Caco-2 (cell line): ENCODE measurements around the gene ILDR2. TPM values are rescaled to one million over a fixed set of nuclear protein-coding genes. Genes with fewer than 3 reads are reported as not detected.

Experiments used
- BruUV-seq: library from RNA; stranded (reverse); fragments of 400-500 nt; replicated peaks from 2 replicates; lab custom pipeline; 2021; lab: Mats Ljungman, UMichigan
- CTCF ChIA-PET: fragments of 300-600 bp; sonication (Branson Sonifier 250); formaldehyde crosslinking; loops from one replicate; lab custom pipeline; 2022; ENCODE audit warnings: antibody characterized with exemption; lab: Charles Lee
- POLR2A ChIA-PET: fragments of 300-600 bp; sonication (Branson Sonifier 250); formaldehyde crosslinking; loops from one replicate; lab custom pipeline; 2022; ENCODE audit warnings: antibody characterized with exemption; lab: Charles Lee
- DNase-seq, 2 experiments: peaks; one replicate each; pipeline versions ENCODE4 v3.0.0 to v3.0.0-alpha.2; 2020 to 2022
- H3K27me3 ChIP-seq: replicated peaks from 2 replicates; pipeline ENCODE4 v1.6.0; 2011; ENCODE audit warnings: low read length; ENCODE audit not compliant: control insufficient read depth, insufficient read depth
- H3K36me3 ChIP-seq: 2 replicates; pipeline ENCODE4 v1.5.1; 2011; ENCODE audit warnings: low read length; ENCODE audit not compliant: control insufficient read depth, insufficient read depth
- H3K4me1 ChIP-seq: fragments of 250-450 bp; sonication (Bioruptor Pico); 2 replicates; pipeline ENCODE4 v1.5.1; 2020; ENCODE audit warnings: mild to moderate bottlenecking
- H3K4me3 ChIP-seq: 2 replicates; pipeline ENCODE4 v1.5.1; 2011; ENCODE audit warnings: low read depth, mild to moderate bottlenecking, control low read depth, low read length
- H3K9me3 ChIP-seq: fragments of 250-450 bp; sonication (Bioruptor Pico); 2 replicates; pipeline ENCODE4 v1.5.1; 2020; ENCODE audit warnings: mild to moderate bottlenecking, moderate library complexity
- H3K27ac Mint-ChIP-seq: one replicate; pipeline ENCODE4 v1.8.0; 2022; ENCODE audit warnings: mixed read lengths; ENCODE audit not compliant: unreplicated experiment
- H3K27me3 Mint-ChIP-seq: one replicate; pipeline ENCODE4 v1.8.0; 2022; ENCODE audit warnings: mixed read lengths; ENCODE audit not compliant: insufficient read depth, unreplicated experiment
- H3K36me3 Mint-ChIP-seq: one replicate; pipeline ENCODE4 v1.8.0; 2022; ENCODE audit warnings: mild to moderate bottlenecking, mixed read lengths; ENCODE audit not compliant: insufficient read depth, unreplicated experiment
- H3K4me1 Mint-ChIP-seq: one replicate; pipeline ENCODE4 v1.8.0; 2022; ENCODE audit warnings: low read depth, mixed read lengths; ENCODE audit not compliant: unreplicated experiment
- H3K4me3 Mint-ChIP-seq: one replicate; pipeline ENCODE4 v1.8.0; 2022; ENCODE audit warnings: mild to moderate bottlenecking, moderate library complexity, mixed read lengths; ENCODE audit not compliant: unreplicated experiment
- H3K9me3 Mint-ChIP-seq: one replicate; pipeline ENCODE4 v1.8.0; 2022; ENCODE audit warnings: mixed read lengths; ENCODE audit not compliant: unreplicated experiment
- CTCF ChIP-seq, 2 experiments: fragments of 200-600 bp in 1 of 2; IDR thresholded peaks; 1 replicate in 1 of 2; 2 replicates in 1 of 2; pipeline versions ENCODE4 v1.5.1 to v1.8.0; 2011 to 2022; ENCODE audit warnings: antibody characterized with exemption in 1 of 2, control low read depth in 1 of 2, inconsistent platforms in 1 of 2, low read depth in 1 of 2, low read length in 1 of 2, mild to moderate bottlenecking in 1 of 2, moderate library complexity in 1 of 2; ENCODE audit not compliant: insufficient read depth in 1 of 2, severe bottlenecking in 1 of 2, unreplicated experiment in 1 of 2
- intact Hi-C: fragments of 100-400 bp; cut with micrococcal nuclease; formaldehyde crosslinking; loops from one replicate; pipeline ENCODE4 v1.10.0; 2022; ENCODE audit not compliant: unreplicated experiment
- total RNA-seq: library from RNA; stranded (reverse); gene quantifications from 2 replicates; pipeline ENCODE4 v1.2.3, GENCODE V29; 2022

ILDR2 gene
- total RNA-seq, 1 experiment from 2014 or later, result 0.98 TPM

DNA sequence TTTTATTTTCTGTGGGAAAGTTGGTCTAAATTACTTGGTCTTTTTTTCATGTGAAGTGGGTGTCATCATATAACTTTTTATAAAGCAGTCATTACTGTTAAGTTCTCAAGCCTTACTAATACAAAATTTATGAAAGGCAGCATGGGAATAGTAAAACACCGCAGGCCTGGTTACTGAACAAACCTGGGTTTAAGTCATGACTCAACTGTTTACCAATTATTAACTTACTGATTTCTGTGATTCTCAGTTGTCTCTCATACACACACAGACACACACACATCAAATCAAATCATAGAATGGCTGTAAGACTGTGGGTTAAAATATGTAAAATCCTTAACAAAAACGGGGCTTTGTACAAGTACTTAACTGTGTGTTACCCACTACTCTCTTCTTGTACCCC is 28.4 kb upstream of the ILDR2 start:
- Mint-ChIP-seq H3K27ac (no peak overlapping the region), H3K36me3 (no peaks in the 10 kb centered on the region), H3K9me3 (no peaks in the 10 kb centered on the region), H3K4me3 (no peak overlapping the region), H3K4me1 (peaks cover 6% of the 10 kb centered on the region), H3K27me3 (peaks cover 14% of the 10 kb centered on the region)
- DNase-seq, result no peak
- no TSS peak for BruUV-seq
- POLR2A ChIA-PET, result no interaction called here
- no peak for TF ChIP-seq CTCF (IDR thresholded peaks at IDR 0.05; ENCODE audit: insufficient read depth in 1 of 2, low read depth in 1 of 2, low read length in 1 of 2, severe bottlenecking in 1 of 2, unreplicated experiment in 1 of 2)
- Histone ChIP-seq H3K36me3 (no peaks in the 10 kb centered on the region), H3K27me3 (no peaks in the 10 kb centered on the region), H3K4me1 (no peaks in the 10 kb centered on the region), H3K4me3 (no peak overlapping the region), H3K9me3 (no peaks in the 10 kb centered on the region)
- intact Hi-C loops, result no loop called here
- CTCF ChIA-PET, result no interaction called here

- ChIA-PET CTCF (no interaction called here), POLR2A (no interaction called here)
- intact Hi-C loops, result no loop called here
- Histone ChIP-seq H3K4me1 (no peaks in the 10 kb centered on the region), H3K4me3 (no peak overlapping the region), H3K27me3 (no peaks in the 10 kb centered on the region), H3K9me3 (no peaks in the 10 kb centered on the region), H3K36me3 (no peaks in the 10 kb centered on the region)
- no peaks in the 10 kb centered on the region for H3K36me3 Mint-ChIP-seq
- no peak for TF ChIP-seq CTCF (IDR thresholded peaks at IDR 0.05; ENCODE audit: insufficient read depth in 1 of 2, low read depth in 1 of 2, low read length in 1 of 2, severe bottlenecking in 1 of 2, unreplicated experiment in 1 of 2)
- H3K4me1 Mint-ChIP-seq, result peaks cover 6% of the 10 kb centered on the region
- BruUV-seq, result no TSS peak
- no peak for DNase-seq
- no peak overlapping the region for H3K4me3 Mint-ChIP-seq
- peaks cover 10% of the 10 kb centered on the region for H3K27me3 Mint-ChIP-seq
- H3K27ac Mint-ChIP-seq, result no peak overlapping the region
- no peaks in the 10 kb centered on the region for H3K9me3 Mint-ChIP-seq
Measured at GRCh38 chr1:167002354-167002753, 27.0 kb upstream of the ILDR2 start.

GRCh38 chr1:167000546-167000945 is 25.2 kb upstream of the ILDR2 start:
- CTCF ChIA-PET, result no interaction called here
- no peak for TF ChIP-seq CTCF (IDR thresholded peaks at IDR 0.05; ENCODE audit: insufficient read depth in 1 of 2, low read depth in 1 of 2, low read length in 1 of 2, severe bottlenecking in 1 of 2, unreplicated experiment in 1 of 2)
- H3K9me3 ChIP-seq, result no peaks in the 10 kb centered on the region
- DNase-seq, result no peak
- no peak overlapping the region for H3K4me3 Mint-ChIP-seq
- no peaks in the 10 kb centered on the region for H3K4me1 ChIP-seq
- POLR2A ChIA-PET, result no interaction called here
- no peak overlapping the region for H3K27ac Mint-ChIP-seq
- no TSS peak for BruUV-seq
- no peaks in the 10 kb centered on the region for H3K9me3 Mint-ChIP-seq
- H3K36me3 ChIP-seq, result no peaks in the 10 kb centered on the region
- no peak overlapping the region for H3K4me3 ChIP-seq
- intact Hi-C loops, result no loop called here
- peaks cover 6% of the 10 kb centered on the region for H3K4me1 Mint-ChIP-seq
- H3K27me3 Mint-ChIP-seq, result peaks cover 8% of the 10 kb centered on the region
- H3K36me3 Mint-ChIP-seq, result no peaks in the 10 kb centered on the region
- H3K27me3 ChIP-seq, result no peaks in the 10 kb centered on the region
